RWPE2 (cell line): ENCODE measurements around the gene ULBP3.

Source experiments
- ATAC-seq: fragments of 200-7000 bp; cut with Tn5 transposase; 3 replicates; pipeline ENCODE4 v1.9.1; 2021; ENCODE audit warnings: low read depth
- DNase-seq: peaks from one replicate; pipeline ENCODE4 v3.0.0-alpha.2; 2020; ENCODE audit warnings: low spot score
- H3K27ac ChIP-seq: fragments of 450-650 bp; 2 replicates; pipeline ENCODE4 v1.5.1; 2017; ENCODE audit warnings: mild to moderate bottlenecking; ENCODE audit not compliant: poor library complexity, severe bottlenecking
- H3K27me3 ChIP-seq: fragments of 250-450 bp; sonication (Bioruptor Pico); 2 replicates; pipeline ENCODE4 v1.5.1; 2021; ENCODE audit warnings: mild to moderate bottlenecking, moderate library complexity; ENCODE audit not compliant: insufficient read depth, poor library complexity, severe bottlenecking
- H3K36me3 ChIP-seq: fragments of 250-450 bp; sonication (Bioruptor Pico); 2 replicates; pipeline ENCODE4 v1.5.1; 2020; ENCODE audit warnings: low read depth, mild to moderate bottlenecking, moderate library complexity
- H3K4me1 ChIP-seq: fragments of 250-450 bp; sonication (Bioruptor Pico); 2 replicates; pipeline ENCODE4 v1.5.1; 2021; ENCODE audit warnings: mild to moderate bottlenecking, moderate library complexity; ENCODE audit not compliant: insufficient read depth, poor library complexity, severe bottlenecking
- H3K4me3 ChIP-seq: fragments of 250-450 bp; sonication (Bioruptor Pico); 2 replicates; pipeline ENCODE4 v1.5.1; 2021; ENCODE audit warnings: mild to moderate bottlenecking, moderate library complexity; ENCODE audit not compliant: severe bottlenecking
- H3K9me3 ChIP-seq: fragments of 250-450 bp; sonication (Bioruptor Pico); 2 replicates; pipeline ENCODE4 v1.5.1; 2021; ENCODE audit warnings: mild to moderate bottlenecking, moderate library complexity; ENCODE audit not compliant: severe bottlenecking
- TF ChIP-seq, protein P1 (sequence below): fragments of 450-650 bp; IDR thresholded peaks from one replicate; pipeline ENCODE4 v1.5.1; 2017; ENCODE audit warnings: mild to moderate bottlenecking, moderate library complexity; ENCODE audit not compliant: poor library complexity, severe bottlenecking

Gene ULBP3

DNA sequence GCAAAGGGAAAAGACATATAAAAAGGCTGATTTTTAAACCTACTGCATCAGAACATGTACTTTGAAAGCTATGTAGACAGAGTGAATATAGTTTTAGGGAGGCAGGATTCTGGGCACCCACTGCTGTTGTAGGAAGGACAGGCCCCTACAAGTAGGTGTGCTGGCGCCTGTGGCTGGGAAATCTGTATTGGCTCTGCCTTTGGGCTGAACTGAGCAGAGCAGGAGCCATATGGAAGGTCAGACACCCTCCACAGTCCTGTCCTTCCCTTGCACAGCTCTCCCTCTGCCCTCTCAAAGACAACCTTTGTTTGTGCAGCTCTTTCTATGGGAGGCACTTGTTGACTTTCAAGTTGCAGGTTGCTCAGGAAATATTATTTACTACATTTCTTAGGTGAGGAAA lies 18.4 kb upstream of the ULBP3 start:
- no peaks in the 10 kb centered on the region for H3K27me3 ChIP-seq
- no peak for ATAC-seq
- H3K4me1 ChIP-seq: no peaks in the 10 kb centered on the region
- DNase-seq: no peak
- H3K9me3 ChIP-seq: no peaks in the 10 kb centered on the region
- TF ChIP-seq, protein P1, sequence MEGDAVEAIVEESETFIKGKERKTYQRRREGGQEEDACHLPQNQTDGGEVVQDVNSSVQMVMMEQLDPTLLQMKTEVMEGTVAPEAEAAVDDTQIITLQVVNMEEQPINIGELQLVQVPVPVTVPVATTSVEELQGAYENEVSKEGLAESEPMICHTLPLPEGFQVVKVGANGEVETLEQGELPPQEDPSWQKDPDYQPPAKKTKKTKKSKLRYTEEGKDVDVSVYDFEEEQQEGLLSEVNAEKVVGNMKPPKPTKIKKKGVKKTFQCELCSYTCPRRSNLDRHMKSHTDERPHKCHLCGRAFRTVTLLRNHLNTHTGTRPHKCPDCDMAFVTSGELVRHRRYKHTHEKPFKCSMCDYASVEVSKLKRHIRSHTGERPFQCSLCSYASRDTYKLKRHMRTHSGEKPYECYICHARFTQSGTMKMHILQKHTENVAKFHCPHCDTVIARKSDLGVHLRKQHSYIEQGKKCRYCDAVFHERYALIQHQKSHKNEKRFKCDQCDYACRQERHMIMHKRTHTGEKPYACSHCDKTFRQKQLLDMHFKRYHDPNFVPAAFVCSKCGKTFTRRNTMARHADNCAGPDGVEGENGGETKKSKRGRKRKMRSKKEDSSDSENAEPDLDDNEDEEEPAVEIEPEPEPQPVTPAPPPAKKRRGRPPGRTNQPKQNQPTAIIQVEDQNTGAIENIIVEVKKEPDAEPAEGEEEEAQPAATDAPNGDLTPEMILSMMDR: no peak
- no peak overlapping the region for H3K27ac ChIP-seq
- no peak overlapping the region for H3K4me3 ChIP-seq
- H3K36me3 ChIP-seq: no peaks in the 10 kb centered on the region

DNA sequence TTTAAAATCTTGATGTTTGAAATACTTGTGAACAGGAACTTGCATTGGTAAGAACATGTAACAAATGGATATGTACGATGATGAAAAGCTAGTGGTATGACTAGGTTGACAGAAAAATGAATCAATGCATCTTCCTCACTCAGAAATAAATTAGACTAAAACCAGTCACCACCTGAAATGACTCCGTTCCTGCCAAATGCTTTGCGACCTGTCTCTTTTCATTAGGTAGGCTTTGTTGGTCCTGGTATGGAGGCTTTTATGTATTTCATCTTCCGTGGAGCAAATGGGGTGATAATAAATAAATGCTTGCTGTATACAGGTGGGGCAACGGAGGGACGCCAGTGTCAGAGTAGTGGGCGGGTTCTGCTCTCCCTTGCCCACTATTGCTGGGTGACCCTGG lies 17.1 kb upstream of the ULBP3 start:
- no peaks in the 10 kb centered on the region for H3K9me3 ChIP-seq
- ATAC-seq: no peak
- no peaks in the 10 kb centered on the region for H3K27me3 ChIP-seq
- no peak for DNase-seq
- H3K4me1 ChIP-seq: no peaks in the 10 kb centered on the region
- TF ChIP-seq, protein P1: no peak
- H3K27ac ChIP-seq: no peak overlapping the region
- H3K4me3 ChIP-seq: no peak overlapping the region
- H3K36me3 ChIP-seq: no peaks in the 10 kb centered on the region

DNA sequence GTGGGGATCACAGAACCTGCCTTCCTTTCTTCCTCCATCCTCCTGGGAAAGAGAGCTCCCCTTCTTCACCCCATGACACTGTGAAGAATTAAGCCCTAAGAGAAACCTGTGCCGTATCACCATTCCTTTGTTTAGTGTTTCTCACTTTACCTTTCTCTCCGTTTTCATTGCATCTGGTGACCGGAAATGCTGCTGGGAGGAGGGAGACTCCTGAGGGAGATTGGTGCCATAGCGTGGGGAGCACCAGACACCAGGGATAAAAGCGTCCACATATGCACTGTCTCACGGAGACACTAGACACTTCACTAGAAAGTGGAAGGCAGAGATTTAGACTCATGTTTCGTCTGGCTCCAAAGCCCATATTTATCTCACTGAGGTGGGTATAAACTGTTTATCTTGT lies 15.5 kb upstream of the ULBP3 start:
- Histone ChIP-seq H3K9me3 (no peaks in the 10 kb centered on the region), H3K36me3 (no peaks in the 10 kb centered on the region), H3K27ac (no peak overlapping the region), H3K4me1 (no peaks in the 10 kb centered on the region), H3K27me3 (no peaks in the 10 kb centered on the region), H3K4me3 (no peak overlapping the region)
- no peak for ATAC-seq
- no peak for DNase-seq
- TF ChIP-seq, protein P1: no peak

DNA sequence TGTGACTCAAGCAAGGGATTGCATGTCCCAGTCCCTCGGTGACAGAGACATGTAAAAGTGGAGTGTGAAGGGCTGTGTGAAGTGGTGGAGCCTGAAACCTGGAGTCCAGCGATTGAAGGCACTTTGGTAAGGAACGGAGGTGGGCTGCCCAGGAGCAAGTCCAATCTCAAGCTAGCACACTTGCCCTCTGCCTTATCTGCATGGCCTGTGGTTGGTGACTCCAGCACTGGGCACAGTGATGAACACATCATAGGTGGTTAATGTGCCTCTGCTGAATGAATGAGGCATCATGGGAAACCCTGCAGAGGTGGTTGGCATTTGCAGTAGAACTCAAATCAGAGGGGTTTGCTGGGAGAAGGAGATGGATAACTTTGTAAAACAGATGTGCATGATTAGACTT lies 14.9 kb upstream of the ULBP3 start:
- Histone ChIP-seq H3K4me3 (no peak overlapping the region), H3K27me3 (no peaks in the 10 kb centered on the region), H3K36me3 (no peaks in the 10 kb centered on the region), H3K9me3 (no peaks in the 10 kb centered on the region), H3K4me1 (peaks cover 3% of the 10 kb centered on the region), H3K27ac (no peak overlapping the region)
- TF ChIP-seq, protein P1: no peak
- no peak for ATAC-seq
- no peak for DNase-seq

DNA sequence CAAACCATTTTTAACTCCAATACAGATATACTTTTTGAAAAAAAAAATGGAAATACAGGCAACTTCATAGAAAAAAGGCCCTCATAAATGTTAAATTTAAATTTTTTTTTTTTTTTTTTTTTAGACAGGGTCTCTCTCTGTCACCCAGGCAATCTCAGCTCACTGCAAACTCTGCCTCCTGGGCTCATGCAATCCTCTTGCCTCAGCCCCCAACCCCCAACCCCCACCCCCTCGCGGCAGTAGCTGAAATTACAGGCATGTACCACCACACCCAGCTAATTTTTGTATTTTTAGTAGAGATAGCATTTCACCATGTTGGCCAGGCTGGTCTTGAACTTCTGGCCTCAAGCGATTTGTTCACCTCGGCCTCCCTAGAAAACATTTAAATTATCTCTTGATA lies 12.8 kb upstream of the ULBP3 start:
- peaks cover 7% of the 10 kb centered on the region for H3K4me1 ChIP-seq
- no peaks in the 10 kb centered on the region for H3K36me3 ChIP-seq
- no peaks in the 10 kb centered on the region for H3K9me3 ChIP-seq
- ATAC-seq: no peak
- no peaks in the 10 kb centered on the region for H3K27me3 ChIP-seq
- no peak for DNase-seq
- no peak overlapping the region for H3K27ac ChIP-seq
- H3K4me3 ChIP-seq: no peak overlapping the region
- TF ChIP-seq, protein P1: no peak
